Activated naive CD8-positive, alpha-beta T cell treated with anti-CD3 and anti-CD28 coated beads for 36 hours (primary cell): Measurements from ENCODE around the gene OR6Q1. TPM values are rescaled to one million over a fixed set of nuclear protein-coding genes. Genes with fewer than 3 reads are reported as not detected.

ENCODE experiments used
- DNase-seq: peaks from one replicate; pipeline ENCODE4 v3.0.0; 2021
- H3K27ac Mint-ChIP-seq: one replicate; pipeline ENCODE4 v1.8.0; 2022; ENCODE audit warnings: mild to moderate bottlenecking, moderate library complexity, mixed read lengths
- H3K27me3 Mint-ChIP-seq: one replicate; pipeline ENCODE4 v1.8.0; 2022; ENCODE audit warnings: mild to moderate bottlenecking, mixed read lengths
- H3K36me3 Mint-ChIP-seq: one replicate; pipeline ENCODE4 v1.8.0; 2021; ENCODE audit warnings: mild to moderate bottlenecking, mixed read lengths
- H3K4me1 Mint-ChIP-seq: one replicate; pipeline ENCODE4 v1.8.0; 2021; ENCODE audit warnings: mixed read lengths
- H3K4me3 Mint-ChIP-seq: one replicate; pipeline ENCODE4 v1.8.0; 2022; ENCODE audit warnings: mild to moderate bottlenecking, moderate library complexity, mixed read lengths
- H3K9me3 Mint-ChIP-seq: one replicate; pipeline ENCODE4 v1.8.0; 2022; ENCODE audit warnings: mixed read lengths
- total RNA-seq, 2 experiments: library from RNA; stranded (reverse); gene quantifications; one replicate each; pipeline ENCODE4 v1.2.3, GENCODE V29; 2021

OR6Q1 gene
- total RNA-seq, 2 experiments from 2014 or later = not detected

DNA sequence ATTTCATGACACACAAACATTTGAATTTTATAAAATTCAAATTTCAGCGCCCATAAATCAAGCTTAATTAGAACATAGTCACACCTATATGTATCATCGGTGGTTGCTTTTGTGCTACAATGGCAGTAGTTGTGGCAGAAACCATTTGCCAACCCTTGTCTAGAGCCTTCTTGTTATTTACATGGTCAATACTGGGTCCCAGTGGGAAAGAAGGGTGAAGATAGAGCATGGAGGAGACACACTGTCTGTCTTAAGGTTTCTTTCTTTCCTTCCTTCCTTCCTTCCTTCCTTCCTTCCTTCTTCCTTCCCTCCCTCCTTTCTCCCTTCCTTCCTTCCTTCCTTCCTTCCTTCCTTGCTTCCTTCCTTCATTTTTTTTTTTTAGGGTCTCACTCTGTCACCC lies 3.7 kb downstream of the OR6Q1 start:
- Mint-ChIP-seq H3K36me3 (no peaks in the 10 kb centered on the region), H3K4me1 (no peaks in the 10 kb centered on the region), H3K4me3 (no peak overlapping the region), H3K27ac (no peak overlapping the region), H3K9me3 (peaks cover 11% of the 10 kb centered on the region), H3K27me3 (no peaks in the 10 kb centered on the region)
- DNase-seq = no peak

DNA sequence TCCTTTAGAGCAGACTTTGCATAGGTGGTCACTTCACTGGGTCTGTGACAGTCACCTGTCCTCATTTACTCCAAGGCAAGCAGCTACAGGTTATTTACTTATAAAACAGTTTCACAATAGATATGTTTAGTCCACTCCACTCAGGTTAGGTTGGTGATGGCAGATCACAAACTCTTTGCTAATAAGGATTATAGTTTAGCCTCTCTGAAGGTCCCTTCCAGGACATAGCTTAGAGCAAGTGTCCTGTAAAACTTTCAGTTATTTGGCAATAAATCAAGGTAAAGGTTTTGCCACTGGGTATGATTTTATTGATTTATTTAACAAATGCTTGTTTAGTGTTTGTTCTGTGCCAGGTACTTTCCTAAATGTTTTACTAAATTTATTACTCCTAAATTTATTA lies 8.8 kb downstream of the OR6Q1 start:
- H3K27ac Mint-ChIP-seq = no peak overlapping the region
- H3K4me3 Mint-ChIP-seq = no peak overlapping the region
- peaks cover 8% of the 10 kb centered on the region for H3K9me3 Mint-ChIP-seq
- DNase-seq = no peak
- peaks cover 7% of the 10 kb centered on the region for H3K27me3 Mint-ChIP-seq
- no peaks in the 10 kb centered on the region for H3K36me3 Mint-ChIP-seq
- H3K4me1 Mint-ChIP-seq = no peaks in the 10 kb centered on the region

DNA sequence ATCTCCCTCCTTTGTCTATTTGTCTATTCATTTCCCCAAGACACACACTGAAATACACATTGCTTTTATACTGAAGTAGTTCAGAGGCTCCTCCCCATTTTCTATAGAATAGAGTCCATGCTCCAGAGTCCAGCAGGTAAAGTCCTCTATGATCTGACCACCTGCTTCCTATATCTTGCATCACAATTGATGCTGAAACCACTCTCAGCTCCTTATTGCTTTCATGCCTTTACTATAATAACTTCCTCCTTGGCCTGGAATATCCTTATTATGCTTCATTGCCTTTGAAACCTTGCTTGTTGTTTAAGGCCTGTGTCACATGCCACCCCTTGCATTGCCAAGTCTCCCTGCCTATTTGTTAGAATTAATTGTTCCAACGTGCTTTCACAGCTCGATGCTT lies 12.6 kb downstream of the OR6Q1 start:
- H3K27ac Mint-ChIP-seq = no peak overlapping the region
- no peak overlapping the region for H3K4me3 Mint-ChIP-seq
- H3K4me1 Mint-ChIP-seq = no peaks in the 10 kb centered on the region
- no peak for DNase-seq
- peaks cover 7% of the 10 kb centered on the region for H3K27me3 Mint-ChIP-seq
- H3K9me3 Mint-ChIP-seq = no peaks in the 10 kb centered on the region
- H3K36me3 Mint-ChIP-seq = no peaks in the 10 kb centered on the region

DNA sequence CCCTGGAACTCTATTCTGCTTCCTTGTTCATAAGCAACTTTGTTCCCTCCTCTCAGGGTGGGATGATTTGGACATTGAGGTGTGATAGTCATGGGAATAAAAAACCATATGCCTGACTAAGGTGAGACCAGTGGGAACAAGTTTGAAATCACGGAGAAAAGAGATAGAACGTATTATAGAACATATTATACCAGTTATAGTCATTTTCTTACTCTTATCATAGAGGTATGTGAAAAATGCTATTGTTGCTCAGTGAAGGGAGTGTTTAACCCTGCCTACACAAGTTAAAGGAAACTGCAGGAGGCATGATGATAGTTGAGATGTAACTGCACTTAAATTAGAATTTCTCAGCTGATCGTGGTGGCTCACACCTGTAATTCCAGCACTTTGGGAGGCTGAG lies 15.5 kb downstream of the OR6Q1 start:
- no peak overlapping the region for H3K27ac Mint-ChIP-seq
- H3K27me3 Mint-ChIP-seq = peaks cover 3% of the 10 kb centered on the region
- no peaks in the 10 kb centered on the region for H3K9me3 Mint-ChIP-seq
- no peak overlapping the region for H3K4me3 Mint-ChIP-seq
- H3K4me1 Mint-ChIP-seq = no peaks in the 10 kb centered on the region
- no peaks in the 10 kb centered on the region for H3K36me3 Mint-ChIP-seq
- DNase-seq = no peak

DNA sequence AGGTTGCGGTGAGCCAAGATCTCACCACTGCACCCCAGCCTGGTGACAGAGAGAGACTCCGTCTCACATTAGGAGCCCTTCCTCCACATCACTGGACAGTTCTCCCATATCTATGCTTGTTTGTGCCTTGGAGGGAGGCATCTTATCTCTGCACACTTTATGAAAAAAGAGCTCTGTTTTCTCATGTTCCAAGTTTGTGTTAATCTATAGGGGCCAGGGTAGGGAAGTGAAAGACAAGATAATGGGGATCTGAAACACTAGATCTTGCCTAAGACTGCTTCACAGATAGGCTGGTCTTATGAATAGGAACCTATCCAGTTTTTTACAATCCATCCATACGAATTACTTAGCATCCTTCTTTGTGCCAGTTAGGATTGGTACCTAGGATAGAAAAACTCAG lies 17.1 kb downstream of the OR6Q1 start:
- Mint-ChIP-seq H3K27ac (no peak overlapping the region), H3K27me3 (no peaks in the 10 kb centered on the region), H3K4me1 (no peaks in the 10 kb centered on the region), H3K9me3 (no peaks in the 10 kb centered on the region), H3K4me3 (no peak overlapping the region), H3K36me3 (no peaks in the 10 kb centered on the region)
- no peak for DNase-seq

DNA sequence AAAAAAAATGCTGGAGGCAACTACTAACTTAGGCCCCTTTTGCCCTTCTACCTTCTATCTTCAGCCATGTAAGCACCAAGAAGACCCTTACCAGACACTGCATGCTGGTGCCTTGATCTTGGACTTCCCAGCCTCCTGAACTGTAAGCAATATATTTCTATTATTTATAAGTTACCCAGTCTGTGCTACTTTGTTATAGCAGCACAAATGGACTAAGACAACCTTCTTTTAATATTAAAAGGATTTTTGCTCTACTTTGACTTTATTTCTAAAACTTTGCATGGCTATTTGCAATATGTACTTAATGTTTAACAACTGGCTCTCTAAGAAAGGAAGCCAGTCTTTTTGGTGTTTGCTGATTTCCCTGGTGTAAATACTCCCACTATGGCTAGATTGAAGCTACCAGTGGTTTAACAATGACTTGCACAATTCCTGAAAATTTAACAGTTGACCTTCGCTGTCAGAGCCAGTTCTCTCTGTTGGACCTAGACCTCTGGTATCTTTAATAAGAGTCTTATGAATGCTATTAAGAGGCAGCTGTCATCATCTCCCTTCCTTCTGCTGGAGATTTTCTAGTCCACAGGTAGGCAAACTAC lies 25.2 kb downstream of the OR6Q1 start:
- Mint-ChIP-seq H3K4me3 (no peak overlapping the region), H3K4me1 (no peaks in the 10 kb centered on the region), H3K9me3 (no peaks in the 10 kb centered on the region), H3K36me3 (no peaks in the 10 kb centered on the region), H3K27ac (no peak overlapping the region), H3K27me3 (peaks cover 6% of the 10 kb centered on the region)
- DNase-seq = no peak

DNA sequence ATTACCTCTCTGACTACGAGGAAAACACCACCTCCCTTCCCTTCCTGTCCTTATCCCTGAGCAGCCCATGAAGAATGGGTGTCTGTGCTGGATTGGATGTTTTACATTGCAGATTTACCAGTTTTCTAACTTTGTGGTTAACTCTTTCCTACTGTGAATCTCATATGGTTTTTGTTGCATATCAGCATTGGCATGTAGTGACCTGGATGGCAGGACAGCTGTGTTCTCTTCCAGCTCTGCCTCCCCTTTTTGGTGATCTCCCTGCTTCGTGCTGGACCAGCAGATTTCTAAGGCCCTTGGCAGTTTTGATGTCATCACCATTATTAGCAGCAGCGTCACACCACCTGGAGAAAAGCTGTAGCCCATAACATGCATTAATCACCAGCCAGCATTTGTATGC lies 26.7 kb downstream of the OR6Q1 start:
- no peaks in the 10 kb centered on the region for H3K4me1 Mint-ChIP-seq
- H3K4me3 Mint-ChIP-seq = no peak overlapping the region
- H3K9me3 Mint-ChIP-seq = no peaks in the 10 kb centered on the region
- no peak overlapping the region for H3K27ac Mint-ChIP-seq
- no peaks in the 10 kb centered on the region for H3K36me3 Mint-ChIP-seq
- no peak for DNase-seq
- H3K27me3 Mint-ChIP-seq = peaks cover 6% of the 10 kb centered on the region

DNA sequence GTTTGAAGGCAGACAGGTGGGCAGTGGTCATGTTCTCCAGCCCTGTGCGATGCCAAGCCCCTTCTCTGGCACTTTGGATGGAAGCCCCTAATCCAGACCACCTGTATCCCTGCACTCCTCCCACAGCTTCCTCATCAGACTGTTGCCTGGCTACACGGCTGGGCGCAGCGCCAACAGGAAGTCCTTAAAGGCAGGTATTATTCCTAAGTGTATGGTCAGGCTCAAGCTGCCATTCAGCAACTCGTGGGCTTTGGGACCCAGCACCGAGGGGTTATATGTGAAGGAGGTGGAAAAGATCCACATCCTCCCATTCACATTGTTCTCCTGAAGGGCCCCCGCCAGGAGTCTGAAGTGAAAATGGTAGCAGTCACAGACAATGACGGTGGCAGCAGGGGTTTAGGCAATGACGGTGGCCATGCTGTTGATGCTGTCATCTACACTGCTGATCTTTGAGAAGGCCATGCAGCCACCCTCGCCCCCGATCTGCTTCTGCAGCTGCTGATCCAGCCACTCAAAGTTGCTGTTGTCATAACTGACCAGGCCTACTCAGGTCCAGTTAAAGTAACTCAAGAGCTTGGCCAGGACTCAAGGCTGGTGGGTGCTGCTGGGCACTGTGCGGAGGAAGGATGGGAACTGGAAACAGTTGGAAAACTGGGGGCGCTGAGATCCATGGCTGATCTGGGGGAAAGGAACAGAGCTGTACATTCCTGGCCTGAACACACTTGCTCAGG lies 27.7 kb downstream of the OR6Q1 start:
- no peaks in the 10 kb centered on the region for H3K36me3 Mint-ChIP-seq
- no peaks in the 10 kb centered on the region for H3K9me3 Mint-ChIP-seq
- H3K27ac Mint-ChIP-seq = no peak overlapping the region
- peaks cover 6% of the 10 kb centered on the region for H3K27me3 Mint-ChIP-seq
- no peak for DNase-seq
- no peak overlapping the region for H3K4me3 Mint-ChIP-seq
- no peaks in the 10 kb centered on the region for H3K4me1 Mint-ChIP-seq

DNA sequence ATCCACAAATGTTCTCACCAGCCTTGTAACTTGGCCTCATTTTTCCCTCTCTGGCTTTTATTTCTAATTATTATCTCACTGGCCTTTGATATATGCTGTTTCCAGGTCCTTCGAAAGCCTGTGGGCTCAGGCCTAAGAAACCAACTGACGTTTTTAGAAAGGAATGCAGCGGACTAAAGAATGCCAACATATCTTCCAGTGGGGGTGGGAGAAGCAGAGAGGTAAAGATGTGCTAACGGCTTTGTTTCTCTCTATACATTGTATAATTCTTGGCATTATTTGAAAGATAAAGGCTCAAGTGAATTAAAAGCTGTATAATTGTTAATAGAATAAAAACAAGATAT lies 28.2 kb downstream of the OR6Q1 start:
- no peak for DNase-seq
- Mint-ChIP-seq H3K27ac (no peak overlapping the region), H3K27me3 (peaks cover 6% of the 10 kb centered on the region), H3K4me1 (no peaks in the 10 kb centered on the region), H3K4me3 (no peak overlapping the region), H3K36me3 (no peaks in the 10 kb centered on the region), H3K9me3 (no peaks in the 10 kb centered on the region)

DNA sequence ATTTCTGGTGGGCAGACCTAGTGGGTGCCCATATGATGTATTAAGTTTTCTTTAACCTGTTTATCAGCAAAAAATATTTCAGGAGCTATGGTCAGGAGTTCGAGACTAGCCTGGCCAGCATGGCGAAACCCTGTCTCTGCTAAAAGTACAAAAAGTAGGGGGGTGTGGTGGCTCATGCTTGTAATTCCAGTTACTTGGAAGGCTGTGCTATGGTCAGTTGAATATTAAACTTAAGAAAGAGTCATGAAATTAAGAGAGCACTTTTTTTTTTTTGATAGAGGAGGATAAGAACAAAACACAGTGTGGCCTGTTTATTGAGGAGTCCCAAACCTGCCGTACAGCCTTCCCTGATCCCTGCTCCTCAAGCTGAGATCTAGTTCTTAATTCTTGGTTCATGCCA lies 29.8 kb downstream of the OR6Q1 start:
- peaks cover 6% of the 10 kb centered on the region for H3K27me3 Mint-ChIP-seq
- H3K27ac Mint-ChIP-seq = no peak overlapping the region
- H3K9me3 Mint-ChIP-seq = no peaks in the 10 kb centered on the region
- H3K4me3 Mint-ChIP-seq = no peak overlapping the region
- no peaks in the 10 kb centered on the region for H3K4me1 Mint-ChIP-seq
- H3K36me3 Mint-ChIP-seq = no peaks in the 10 kb centered on the region
- DNase-seq = no peak

DNA sequence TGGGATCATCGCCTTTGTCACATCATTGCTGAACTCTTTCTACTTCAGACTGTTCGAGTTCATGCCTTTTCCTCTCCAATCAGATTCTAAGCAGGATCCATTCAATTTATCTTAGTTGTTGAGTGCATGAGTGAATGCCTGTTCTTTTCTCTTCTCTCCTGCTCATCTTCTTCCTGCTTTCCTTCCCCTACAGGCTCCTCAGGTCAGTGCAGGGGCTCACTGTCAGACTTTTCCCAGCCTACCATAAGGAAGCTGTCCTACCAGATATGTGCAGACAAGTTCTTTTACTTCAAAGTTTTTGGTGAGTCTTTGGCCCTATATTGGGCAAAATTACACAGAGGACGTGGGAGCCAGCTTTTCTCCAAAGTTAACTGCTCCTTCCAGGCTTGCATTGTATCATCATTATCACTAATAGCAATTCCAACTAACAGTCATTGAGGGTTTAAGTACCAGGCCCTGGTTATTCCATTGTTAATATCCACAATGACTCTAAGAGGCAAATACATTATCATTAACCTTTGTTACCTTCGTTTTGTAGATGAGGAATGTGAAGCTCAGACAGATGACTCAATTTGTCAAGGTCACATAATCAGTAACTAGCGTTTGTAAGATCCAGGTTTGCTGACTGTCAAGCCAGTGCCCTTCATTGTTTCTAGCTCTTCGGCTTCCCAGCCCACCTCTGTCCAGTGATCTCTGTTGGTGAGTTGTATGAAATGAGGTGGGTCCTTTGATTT lies 30.4 kb downstream of the OR6Q1 start:
- Mint-ChIP-seq H3K4me3 (no peak overlapping the region), H3K4me1 (no peaks in the 10 kb centered on the region), H3K9me3 (no peaks in the 10 kb centered on the region), H3K27me3 (peaks cover 6% of the 10 kb centered on the region), H3K27ac (no peak overlapping the region), H3K36me3 (no peaks in the 10 kb centered on the region)
- DNase-seq = no peak

DNA sequence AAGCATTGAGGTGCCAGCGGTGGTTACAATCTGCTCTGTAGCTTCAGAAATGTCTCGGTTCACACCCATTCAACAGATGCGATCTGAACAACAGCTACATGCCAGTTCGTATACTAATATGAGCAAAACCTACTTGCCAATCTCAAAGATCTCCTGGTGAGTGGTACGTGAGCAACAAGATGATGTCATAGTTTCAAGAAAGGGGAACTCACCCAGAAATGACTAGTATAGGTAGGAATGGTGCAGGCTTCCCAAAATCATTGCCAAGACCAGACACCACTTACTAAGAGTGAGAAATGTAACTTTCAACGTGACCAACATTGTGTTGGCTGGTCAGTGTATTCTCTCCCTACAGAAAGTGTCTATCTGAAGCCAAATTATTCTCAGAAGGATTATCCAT lies 31.1 kb downstream of the OR6Q1 start:
- Mint-ChIP-seq H3K27ac (no peak overlapping the region), H3K4me3 (no peak overlapping the region), H3K9me3 (no peaks in the 10 kb centered on the region), H3K4me1 (no peaks in the 10 kb centered on the region), H3K36me3 (no peaks in the 10 kb centered on the region), H3K27me3 (peaks cover 6% of the 10 kb centered on the region)
- DNase-seq = no peak

DNA sequence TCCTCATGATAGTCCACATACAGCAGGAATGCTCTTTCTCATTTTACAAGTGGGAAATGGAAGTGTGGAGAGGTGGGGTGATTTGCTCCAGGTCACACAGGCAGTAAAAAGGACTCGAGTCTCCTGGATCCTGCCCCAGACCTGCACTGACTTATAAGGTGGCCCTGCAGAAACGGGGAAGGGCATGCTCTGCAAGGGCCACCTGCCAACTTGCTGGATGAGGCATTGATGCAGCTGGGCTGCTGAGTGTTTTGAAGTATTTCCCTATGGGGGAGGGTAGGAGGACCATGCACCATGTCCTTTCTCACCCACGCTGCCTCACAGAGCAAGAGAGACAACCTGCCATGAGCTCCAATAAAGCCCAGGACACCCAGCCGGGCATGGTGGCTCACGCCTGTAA lies 36.9 kb downstream of the OR6Q1 start:
- H3K4me3 Mint-ChIP-seq = no peak overlapping the region
- no peaks in the 10 kb centered on the region for H3K4me1 Mint-ChIP-seq
- H3K27ac Mint-ChIP-seq = no peak overlapping the region
- H3K27me3 Mint-ChIP-seq = no peaks in the 10 kb centered on the region
- no peak for DNase-seq
- no peaks in the 10 kb centered on the region for H3K9me3 Mint-ChIP-seq
- no peaks in the 10 kb centered on the region for H3K36me3 Mint-ChIP-seq

DNA sequence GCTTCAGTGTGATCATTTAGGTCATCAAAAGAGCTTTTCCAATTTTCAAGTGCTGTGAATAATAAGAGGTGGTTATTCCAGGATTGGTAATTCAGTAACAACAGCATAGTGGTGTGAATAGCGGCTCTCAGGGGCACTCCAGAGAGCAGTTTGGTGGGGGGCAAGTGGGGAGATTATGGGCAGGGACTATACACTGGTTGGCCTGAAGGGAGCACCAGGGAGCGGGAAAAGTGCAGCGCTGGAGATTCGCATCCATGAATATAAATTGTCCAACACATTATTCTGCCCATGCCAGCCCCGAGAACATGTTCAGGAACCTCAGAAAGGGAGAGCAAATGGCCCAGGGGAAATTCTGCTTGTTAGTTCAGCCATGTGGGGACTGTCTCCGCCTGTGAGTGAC lies 37.9 kb downstream of the OR6Q1 start:
- no peak overlapping the region for H3K27ac Mint-ChIP-seq
- H3K4me1 Mint-ChIP-seq = no peaks in the 10 kb centered on the region
- DNase-seq = no peak
- no peaks in the 10 kb centered on the region for H3K27me3 Mint-ChIP-seq
- no peaks in the 10 kb centered on the region for H3K9me3 Mint-ChIP-seq
- H3K36me3 Mint-ChIP-seq = no peaks in the 10 kb centered on the region
- H3K4me3 Mint-ChIP-seq = no peak overlapping the region

DNA sequence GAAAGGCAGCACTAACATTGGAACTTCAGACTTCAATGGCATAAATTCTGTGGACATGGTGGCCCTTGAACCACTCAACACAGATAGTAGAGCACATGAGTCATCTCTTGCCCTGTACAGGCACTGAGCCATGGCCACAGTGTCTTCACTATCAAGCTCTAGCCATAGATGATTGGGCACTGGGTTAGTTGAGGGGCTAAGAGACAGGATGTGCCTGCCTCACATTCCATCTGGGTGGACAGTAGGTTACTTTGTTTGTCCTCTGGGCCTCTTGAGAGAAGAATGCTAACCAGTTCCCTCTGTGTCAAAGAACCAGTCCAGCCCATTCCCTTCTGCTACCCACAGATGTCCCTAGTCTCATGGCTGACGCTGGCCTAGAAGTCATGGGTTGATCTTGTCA lies 39.8 kb downstream of the OR6Q1 start:
- no peak overlapping the region for H3K27ac Mint-ChIP-seq
- no peaks in the 10 kb centered on the region for H3K36me3 Mint-ChIP-seq
- DNase-seq = no peak
- peaks cover 3% of the 10 kb centered on the region for H3K27me3 Mint-ChIP-seq
- H3K9me3 Mint-ChIP-seq = no peaks in the 10 kb centered on the region
- no peaks in the 10 kb centered on the region for H3K4me1 Mint-ChIP-seq
- H3K4me3 Mint-ChIP-seq = no peak overlapping the region

DNA sequence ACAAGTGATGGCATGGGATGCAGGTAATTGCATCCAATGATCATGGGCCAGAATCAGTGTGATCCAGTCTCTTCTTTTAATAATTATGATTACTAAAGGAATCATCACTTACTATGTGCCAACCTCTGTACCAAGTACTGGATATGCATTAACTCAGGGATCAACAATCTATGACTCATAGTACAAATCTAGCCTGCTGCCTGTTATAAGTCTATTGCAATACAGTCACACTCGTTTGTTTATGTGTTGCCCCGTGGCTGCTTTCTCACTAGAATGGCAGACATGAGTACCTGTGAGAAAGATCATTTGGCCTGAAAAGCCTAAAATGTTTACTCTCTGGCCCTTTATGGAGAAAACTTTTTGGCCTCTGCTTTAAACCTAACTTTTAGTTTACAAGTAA lies 45.0 kb downstream of the OR6Q1 start:
- H3K36me3 Mint-ChIP-seq = no peaks in the 10 kb centered on the region
- H3K4me1 Mint-ChIP-seq = no peaks in the 10 kb centered on the region
- DNase-seq = no peak
- peaks cover 3% of the 10 kb centered on the region for H3K27me3 Mint-ChIP-seq
- no peaks in the 10 kb centered on the region for H3K9me3 Mint-ChIP-seq
- H3K27ac Mint-ChIP-seq = no peak overlapping the region
- H3K4me3 Mint-ChIP-seq = no peak overlapping the region
